Stimulated activated CD4-positive, alpha-beta T cell treated with anti-CD3 and anti-CD28 coated beads, TNF-alpha, amount 100 ng/mL, for 4 hours (primary cell): ENCODE results near the gene C2orf80.
"Not testable (repeated sequence)": the region's sequence is repeated elsewhere in the genome, so short reads cannot be mapped to it uniquely, and the experiment has no call there.

Experiments used
- DNase-seq, 3 experiments: peaks; one replicate each; pipeline ENCODE4 v3.0.0-alpha.2; 2020; ENCODE audit warnings: low read depth in 3 of 3

C2orf80 gene

GRCh38 chr2:208189810-208190503 is at the start of gene C2orf80:
Gene C2orf80 (minus strand): TSS chr2:208190030. CDS start chr2:208186986, 3,044 bp downstream.
- DNase-seq, result no peak

- no peak for DNase-seq
These were observed 46.0 kb upstream of the C2orf80 start for GRCh38 chr2:208235860-208236259.

- no peak for DNase-seq
These were observed 45.0 kb upstream of the C2orf80 start for GRCh38 chr2:208234786-208235185.

GRCh38 chr2:208228476-208228875 is 38.6 kb upstream of the C2orf80 start:
- no peak for DNase-seq

GRCh38 chr2:208227581-208228232 is 37.9 kb upstream of the C2orf80 start:
- DNase-seq, result no peak

GRCh38 chr2:208224802-208225201 is 35.0 kb upstream of the C2orf80 start:
- no peak for DNase-seq

- no peak for DNase-seq
These were observed 32.5 kb upstream of the C2orf80 start for GRCh38 chr2:208222351-208222750.

- not testable (repeated sequence) for DNase-seq
These were observed 32.0 kb upstream of the C2orf80 start for GRCh38 chr2:208221873-208222272.

- DNase-seq, result no peak
These were observed 21.0 kb upstream of the C2orf80 start for GRCh38 chr2:208210688-208211451.

GRCh38 chr2:208208335-208209085 is 18.7 kb upstream of the C2orf80 start:
- DNase-seq, result no peak

- no peak for DNase-seq
These were observed 17.9 kb upstream of the C2orf80 start for GRCh38 chr2:208207769-208208168.

GRCh38 chr2:208204166-208204565 is 14.3 kb upstream of the C2orf80 start:
- no peak for DNase-seq

GRCh38 chr2:208195531-208195930 is 5.7 kb upstream of the C2orf80 start:
- no peak for DNase-seq

- no peak for DNase-seq
These were observed 2.9 kb upstream of the C2orf80 start for GRCh38 chr2:208192611-208193236.

- no peak for DNase-seq
These were observed 591 bp downstream of the C2orf80 start for GRCh38 chr2:208189069-208189809.

- no peak for DNase-seq
These were observed 2.9 kb downstream of the C2orf80 start for GRCh38 chr2:208186893-208187292.

- no peak for DNase-seq
These were observed 3.4 kb downstream of the C2orf80 start for GRCh38 chr2:208186465-208186864.

- no peak for DNase-seq
These were observed 5.7 kb downstream of the C2orf80 start for GRCh38 chr2:208183972-208184705.

GRCh38 chr2:208183526-208183925 is 6.3 kb downstream of the C2orf80 start:
- DNase-seq, result no peak

GRCh38 chr2:208182835-208183234 is 7.0 kb downstream of the C2orf80 start:
- no peak for DNase-seq
